GM12878 (cell line): ENCODE data around the gene ATP2B1. TPM values are rescaled to one million over a fixed set of nuclear protein-coding genes. Genes with fewer than 3 reads are reported as not detected.

ENCODE experiments used
- ATAC-seq: fragments of 200-7000 bp; cut with Tn5 transposase; 3 replicates; pipeline ENCODE4 v1.9.1; 2020; ENCODE audit warnings: mild to moderate bottlenecking, moderate library complexity
- BruUV-seq: library from RNA; stranded (reverse); fragments of 400-500 nt; replicated peaks from 2 replicates; lab custom pipeline; 2021; lab: Mats Ljungman, UMichigan
- CTCF ChIA-PET: fragments of 300-600 bp; sonication (Branson Sonifier 250); formaldehyde crosslinking; extraction: SDS; loops from one replicate; lab custom pipeline; 2021; ENCODE audit warnings: inconsistent platforms; lab: Yijun Ruan, JAX
- POLR2A ChIA-PET: fragments of 350-600 bp; formaldehyde crosslinking; extraction: SDS; loops from one replicate; lab custom pipeline; 2021; ENCODE audit warnings: inconsistent platforms; lab: Charles Lee
- RAD21 ChIA-PET: fragments of 300-600 bp; sonication (Branson Sonifier 250); formaldehyde crosslinking; loops from one replicate; lab custom pipeline; 2023; ENCODE audit warnings: antibody characterized with exemption; ENCODE audit not compliant: unreplicated experiment; lab: Charles Lee
- SMC1A ChIA-PET: fragments of 300-600 bp; sonication (Branson Sonifier 250); formaldehyde crosslinking; loops from one replicate; lab custom pipeline; 2023; ENCODE audit not compliant: unreplicated experiment, uncharacterized antibody; lab: Charles Lee
- DNase-seq: peaks from one replicate; pipeline ENCODE4 v3.0.0-alpha.2; 2011; ENCODE audit warnings: low read depth, low spot score
- FAIRE-seq: peaks from 3 replicates; lab custom pipeline; 2011; peaks lifted over from hg19 to GRCh38; lab: Jason Lieb, UNC
- H2AFZ ChIP-seq: 2 replicates; pipeline ENCODE4 v1.6.0; 2011; ENCODE audit warnings: low read depth, low read length, control low read depth; ENCODE audit not compliant: control insufficient read depth
- H3K27ac ChIP-seq: 2 replicates; pipeline ENCODE4 v1.5.1; 2011; ENCODE audit warnings: control low read depth; ENCODE audit not compliant: control insufficient read depth, insufficient read depth
- H3K27me3 ChIP-seq, 2 experiments: replicated peaks in 1 of 2; 2 replicates each; pipeline versions ENCODE4 v1.6.0 to v1.6.1; 2011; ENCODE audit warnings: low read length in 1 of 2; ENCODE audit not compliant: control insufficient read depth in 2 of 2, insufficient read depth in 2 of 2
- H3K36me3 ChIP-seq, 2 experiments: 2 replicates each; pipeline ENCODE4 v1.5.1; 2011; ENCODE audit warnings: low read length in 1 of 2; ENCODE audit not compliant: control insufficient read depth in 2 of 2, insufficient read depth in 2 of 2
- H3K4me1 ChIP-seq: 2 replicates; pipeline ENCODE4 v1.6.1; 2011; ENCODE audit warnings: mild to moderate bottlenecking, low read length, moderate library complexity, mixed read lengths; ENCODE audit not compliant: control insufficient read depth, insufficient read depth
- H3K4me2 ChIP-seq: 2 replicates; pipeline ENCODE4 v1.6.0; 2011; ENCODE audit warnings: control low read depth; ENCODE audit not compliant: control insufficient read depth, insufficient read depth
- H3K4me3 ChIP-seq: fragments of 200-600 bp; sonication (generic); 2 replicates; pipeline ENCODE4 v1.5.1; 2016
- H3K79me2 ChIP-seq: 2 replicates; pipeline ENCODE4 v1.6.0; 2011; ENCODE audit warnings: low read length; ENCODE audit not compliant: control insufficient read depth, insufficient read depth
- H3K9ac ChIP-seq: 2 replicates; pipeline ENCODE4 v1.8.0; 2011; ENCODE audit warnings: low read length, control low read depth, mixed read lengths; ENCODE audit not compliant: control insufficient read depth, insufficient read depth
- H3K9me3 ChIP-seq: replicated peaks from 3 replicates; pipeline ENCODE4 v1.5.1; 2011; ENCODE audit warnings: mild to moderate bottlenecking, low read length; ENCODE audit not compliant: control insufficient read depth, insufficient read depth
- H4K20me1 ChIP-seq: 2 replicates; pipeline ENCODE4 v1.6.0; 2011; ENCODE audit not compliant: control insufficient read depth, insufficient read depth
- ATF3 ChIP-seq: IDR thresholded peaks from 2 replicates; pipeline ENCODE4 v1.6.1; 2011; ENCODE audit warnings: low read depth, mild to moderate bottlenecking, low read length, moderate library complexity, borderline replicate concordance; ENCODE audit errors: extremely low read depth
- BHLHE40 ChIP-seq, 2 experiments: fragments of 450-650 bp in 1 of 2; IDR thresholded peaks; 2 replicates each; pipeline ENCODE4 v1.6.1; 2011 to 2017; ENCODE audit warnings: low read depth in 2 of 2, borderline replicate concordance in 1 of 2, improper control_type of control experiment in 1 of 2, low read length in 1 of 2, mild to moderate bottlenecking in 1 of 2
- CBX3 ChIP-seq: fragments of 200-600 bp; sonication (generic); IDR thresholded peaks from 2 replicates; pipeline ENCODE4 v1.6.1; 2016; ENCODE audit warnings: low read depth, borderline replicate concordance
- CEBPB ChIP-seq, 2 experiments: fragments of 150-350 bp in 1 of 2; IDR thresholded peaks; 2 replicates each; pipeline ENCODE4 v1.6.1; 2012 to 2014; ENCODE audit warnings: low read depth in 2 of 2, low read length in 2 of 2, borderline replicate concordance in 1 of 2, inconsistent platforms in 1 of 2
- CHD4 ChIP-seq: fragments of 200-600 bp; sonication (generic); IDR thresholded peaks from 2 replicates; pipeline ENCODE4 v1.6.1; 2016; ENCODE audit warnings: mild to moderate bottlenecking
- DPF2 ChIP-seq: fragments of 450-650 bp; IDR thresholded peaks from 2 replicates; pipeline ENCODE4 v1.6.1; 2017; ENCODE audit warnings: mild to moderate bottlenecking
- GABPA ChIP-seq: IDR thresholded peaks from 2 replicates; pipeline ENCODE4 v1.6.1; 2014; ENCODE audit warnings: antibody characterized with exemption, low read depth, mild to moderate bottlenecking, inconsistent platforms
- IKZF1 ChIP-seq: fragments of 450-650 bp; conservative IDR thresholded peaks from 2 replicates; pipeline ENCODE4 v1.6.1; 2017; ENCODE audit warnings: antibody characterized with exemption, mild to moderate bottlenecking
- MAX ChIP-seq: IDR thresholded peaks from 2 replicates; pipeline ENCODE4 v1.6.1; 2012; ENCODE audit warnings: low read depth, low read length, improper control_type of control experiment
- NFXL1 ChIP-seq: fragments of 450-650 bp; IDR thresholded peaks from 2 replicates; pipeline ENCODE4 v1.6.1; 2017; ENCODE audit warnings: antibody characterized with exemption, mild to moderate bottlenecking, borderline replicate concordance
- NFYA ChIP-seq: IDR thresholded peaks from 2 replicates; pipeline ENCODE4 v1.6.1; 2011; ENCODE audit warnings: low read depth, mild to moderate bottlenecking, low read length, improper control_type of control experiment, borderline replicate concordance
- NR2C2 ChIP-seq: IDR thresholded peaks from 2 replicates; pipeline ENCODE4 v1.6.1; 2011; ENCODE audit warnings: borderline replicate concordance, low read depth; ENCODE audit not compliant: control insufficient read depth, insufficient read length
- POLR2AphosphoS5 ChIP-seq: IDR thresholded peaks from 2 replicates; pipeline ENCODE4 v1.6.1; 2011; ENCODE audit warnings: mild to moderate bottlenecking, low read length, inconsistent platforms
- SMC3 ChIP-seq: IDR thresholded peaks from 2 replicates; pipeline ENCODE4 v1.6.1; 2011; ENCODE audit warnings: low read length, improper control_type of control experiment, borderline replicate concordance
- SREBF2 ChIP-seq: IDR thresholded peaks from 2 replicates; pipeline ENCODE4 v1.6.1; 2012; ENCODE audit warnings: mild to moderate bottlenecking, low read length
- TBL1XR1 ChIP-seq: IDR thresholded peaks from 2 replicates; pipeline ENCODE4 v1.6.1; 2012; ENCODE audit warnings: low read depth, low read length, improper control_type of control experiment
- ZNF24 ChIP-seq: fragments of 450-650 bp; IDR thresholded peaks from 2 replicates; pipeline ENCODE4 v1.6.1; 2017; ENCODE audit warnings: antibody characterized with exemption, mild to moderate bottlenecking
- ZNF592 ChIP-seq: fragments of 450-650 bp; IDR thresholded peaks from 2 replicates; pipeline ENCODE4 v1.6.1; 2017; ENCODE audit warnings: mild to moderate bottlenecking, moderate library complexity
- WGBS: methylation state at CpG from one replicate; pipeline ENCODE4 v1.1.6; 2016; ENCODE audit warnings: low lambda C conversion rate; ENCODE audit not compliant: insufficient replicate concordance, insufficient coverage; ENCODE audit errors: missing lambda C conversion rate; 5-methylcytosine and 5-hydroxymethylcytosine counted together
- in situ Hi-C: fragments of 300-500 bp; cut with MboI; formaldehyde crosslinking; loops from 9 replicates; pipeline ENCODE4 v1.14.3; 2018; ENCODE audit warnings: mixed read lengths
- intact Hi-C: fragments of 100-400 bp; cut with micrococcal nuclease; formaldehyde crosslinking; loops from one replicate; pipeline ENCODE4 v1.14.2; 2022; ENCODE audit not compliant: unreplicated experiment
- polyA plus RNA-seq, 11 experiments: library from polyadenylated mRNA; depleted of rRNA in 4 of 11; unstranded in 6 of 11; stranded (reverse) in 5 of 11; fragments of >200 nt; fragmentation: Nextera tagmentation in 4 of 11; fragmentation: Illumina TruSeq in 1 of 11; extraction: Ambion mirVana in 4 of 11; extraction: Trizol in 1 of 11; gene quantifications; 1 replicate in 1 of 11; 2 replicates in 10 of 11; pipeline versions ENCODE4 v1.2.1 to v1.2.3, GENCODE V29; 2011 to 2016; ENCODE audit warnings: inconsistent platforms in 2 of 11, missing spikeins in 2 of 11, low read depth in 1 of 11
- total RNA-seq, 4 experiments: library from RNA; depleted of rRNA in 3 of 4; stranded (reverse); fragments of >200 nt in 3 of 4; fragmentation: Illumina TruSeq in 1 of 4; extraction: Trizol in 1 of 4; gene quantifications; 2 replicates each; pipeline versions ENCODE4 v1.2.1 to v1.2.3, GENCODE V29; 2013 to 2021

Gene ATP2B1
- total and polyA plus RNA-seq, 10 of the 15 experiments (the other 5 are each of a cell fraction or from before 2014, with no cell fraction given) = 15.9 to 67.8 (median 48.5) TPM

GRCh38 chr12:89690925-89691324, 17.7 kb downstream of the ATP2B1 start (continued):
- TF ChIP-seq GABPA (no peak), NFYA (no peak), POLR2AphosphoS5 (no peak)

GRCh38 chr12:89689306-89689705, 19.3 kb downstream of the ATP2B1 start:
- FAIRE-seq (no peak), ATAC-seq (no peak), DNase-seq (no peak)
- RAD21 ChIA-PET = interaction anchor here (0.9 to 1.8 kb wide), 5 partner anchors 12 to 145 kb away, joined by 3 to 5 read pairs (median 3); no protein-coding TSS in a partner anchor
- Histone ChIP-seq H3K4me3 (no peak overlapping the region), H3K4me2 (no peak overlapping the region), H3K27ac (no peak overlapping the region), H3K79me2 (peaks cover 89% of the 10 kb centered on the region), H2AFZ (no peak overlapping the region), H3K9me3 (peaks cover 7% of the 10 kb centered on the region), H3K36me3 (no peaks in the 10 kb centered on the region), H3K4me1 (peaks cover 3% of the 10 kb centered on the region; the same call in 1 of the 2 replicates), H3K27me3 (no peaks in the 10 kb centered on the region), H4K20me1 (no peaks in the 10 kb centered on the region), H3K9ac (no peak overlapping the region)
- in situ Hi-C loops = no loop called here
- TF ChIP-seq ZNF24 = no peak
- TF ChIP-seq CEBPB (IDR thresholded peaks at IDR 0.05; ENCODE audit: borderline replicate concordance in 1 of 2, low read depth in 2 of 2, low read length in 2 of 2) = no peak
- no peak for TF ChIP-seq NR2C2
- TF ChIP-seq MAX = no peak
- TF ChIP-seq NFXL1 = no peak
- no peak for TF ChIP-seq ZNF592
- TF ChIP-seq IKZF1 = no peak
- TF ChIP-seq SREBF2 = no peak
- no peak for TF ChIP-seq DPF2
- TF ChIP-seq TBL1XR1 = no peak
- TF ChIP-seq CBX3 = no peak
- TF ChIP-seq SMC3 = no peak
- TF ChIP-seq ATF3 = no peak
- TF ChIP-seq BHLHE40 (IDR thresholded peaks at IDR 0.05; ENCODE audit: borderline replicate concordance in 1 of 2, low read depth in 2 of 2, low read length in 1 of 2) = no peak
- TF ChIP-seq CHD4 = no peak
- SMC1A ChIA-PET = interaction anchor here (1.3 to 3.2 kb wide), 5 partner anchors 15 to 146 kb away, joined by 3 to 31 read pairs (median 5); no protein-coding TSS in a partner anchor
- no TSS peak for BruUV-seq
- intact Hi-C loops = no loop called here
- POLR2A ChIA-PET = interaction anchor here (1.2 kb wide), 1 partner anchor 261 kb away, joined by 3 read pairs; no protein-coding TSS in a partner anchor
- CTCF ChIA-PET = interaction anchor here (0.6 to 1.6 kb wide), 8 partner anchors 9 to 149 kb away, joined by 3 to 7 read pairs (median 3); no protein-coding TSS in a partner anchor
- WGBS = 85% methylated on average over 3 of the region's 3 CpGs
